Tibial nerve (tissue), 4 donors: ENCODE results near the gene SLC38A10. TPM values are rescaled to one million over a fixed set of nuclear protein-coding genes. Genes with fewer than 3 reads are reported as not detected.

Source experiments
- DNase-seq, 2 donors: peaks; one replicate each; pipeline ENCODE4 v3.0.0-alpha.2; 2019; ENCODE audit warnings: low spot score in 2 of 2
- H3K27ac ChIP-seq, 4 donors: fragments of 200-600 bp; sonication (generic) in 3 of 4; one replicate each; pipeline ENCODE4 v1.5.1; 2017 to 2019; ENCODE audit warnings: mild to moderate bottlenecking in 1 of 4
- H3K27me3 ChIP-seq, 2 donors: fragments of 200-600 bp; sonication (generic) in 1 of 2; one replicate each; pipeline versions ENCODE4 v1.5.1 to v1.6.0; 2017 to 2019
- H3K36me3 ChIP-seq, 3 donors: fragments of 200-600 bp; sonication (generic); one replicate each; pipeline ENCODE4 v1.5.1; 2018 to 2019
- H3K4me1 ChIP-seq, 4 donors: fragments of 200-600 bp; sonication (generic) in 3 of 4; one replicate each; pipeline ENCODE4 v1.5.1; 2017 to 2019
- H3K4me3 ChIP-seq, 4 donors: fragments of 200-600 bp; sonication (generic) in 3 of 4; one replicate each; pipeline ENCODE4 v1.5.1; 2017 to 2019; ENCODE audit warnings: mild to moderate bottlenecking in 1 of 4, moderate library complexity in 1 of 4
- H3K9me3 ChIP-seq, 4 donors: fragments of 200-600 bp; sonication (generic) in 3 of 4; one replicate each; pipeline ENCODE4 v1.5.1; 2017 to 2019
- CTCF ChIP-seq, 5 experiments: fragments of 200-600 bp in 3 of 5; fragments of 450-650 bp in 2 of 5; sonication (generic) in 3 of 5; IDR thresholded peaks; one replicate each; pipeline ENCODE4 v1.5.1; 2016 to 2019; ENCODE audit warnings: antibody characterized with exemption in 5 of 5, mild to moderate bottlenecking in 3 of 5, moderate library complexity in 2 of 5
- EP300 ChIP-seq, 2 donors: sonication (generic); formaldehyde crosslinking; IDR thresholded peaks; one replicate each; pipeline ENCODE4 v1.6.1; 2017; ENCODE audit warnings: antibody characterized with exemption in 2 of 2, mild to moderate bottlenecking in 1 of 2
- POLR2A ChIP-seq, 2 donors: fragments of 450-650 bp; IDR thresholded peaks; one replicate each; pipeline ENCODE4 v1.6.1; 2017; ENCODE audit warnings: antibody characterized with exemption in 2 of 2, mild to moderate bottlenecking in 2 of 2, moderate library complexity in 2 of 2
- WGBS, 2 donors: methylation state at CpG; one replicate each; pipeline ENCODE4 v1.1.5; 2018; 5-methylcytosine and 5-hydroxymethylcytosine counted together
- total RNA-seq, 4 donors: library from RNA; depleted of rRNA; stranded (reverse); fragments of >200 nt; gene quantifications; one replicate each; pipeline ENCODE4 v1.1.0, GENCODE V29; 2016

The SLC38A10 gene
- total RNA-seq, 4 donors from 2014 or later: 80.0 to 149 (median 123) TPM

- Histone ChIP-seq H3K9me3 (no peaks in the 10 kb centered on the region), H3K36me3 (peaks cover 2 to 86% (median 16%) of the 10 kb centered on the region in 3 donors), H3K4me3 (no peak overlapping the region), H3K27me3 (no peaks in the 10 kb centered on the region), H3K4me1 (peaks cover 0 to 15% (median 2%) of the 10 kb centered on the region in 4 donors), H3K27ac (no peak overlapping the region)
- TF ChIP-seq POLR2A (IDR thresholded peaks at IDR 0.05) (no peak), CTCF (IDR thresholded peaks at IDR 0.05) (no peak), EP300 (IDR thresholded peaks at IDR 0.05) (no peak)
- DNase-seq: no peak
- WGBS, 2 donors: 87 to 94% methylated on average over 13 to 27 of the region's 43 CpGs
Measured at GRCh38 chr17:81231766-81232581, 63.1 kb downstream of the SLC38A10 start.

- no peaks in the 10 kb centered on the region for H3K27me3 ChIP-seq
- peaks cover 0 to 4% (median 0%) of the 10 kb centered on the region in 4 donors for H3K9me3 ChIP-seq
- no peak overlapping the region for H3K4me3 ChIP-seq
- H3K36me3 ChIP-seq: peaks cover 2 to 79% (median 16%) of the 10 kb centered on the region in 3 donors
- DNase-seq: no peak
- TF ChIP-seq CTCF (IDR thresholded peaks at IDR 0.05) (no peak), POLR2A (IDR thresholded peaks at IDR 0.05) (no peak), EP300 (IDR thresholded peaks at IDR 0.05) (no peak)
- H3K4me1 ChIP-seq: peaks cover 0 to 7% (median 0%) of the 10 kb centered on the region in 4 donors
- WGBS, 2 donors: 83 to 92% methylated on average over 11 to 12 of the region's 31 CpGs
- no peak overlapping the region for H3K27ac ChIP-seq
Measured at GRCh38 chr17:81231121-81231645, 63.9 kb downstream of the SLC38A10 start.

GRCh38 chr17:81230043-81230820, 64.9 kb downstream of the SLC38A10 start:
- H3K27me3 ChIP-seq: no peaks in the 10 kb centered on the region
- DNase-seq: no peak
- no peak overlapping the region for H3K4me3 ChIP-seq
- TF ChIP-seq EP300 (IDR thresholded peaks at IDR 0.05): no peak
- no peak overlapping the region for H3K27ac ChIP-seq
- peaks cover 2 to 69% (median 16%) of the 10 kb centered on the region in 3 donors for H3K36me3 ChIP-seq
- H3K9me3 ChIP-seq: peaks cover 0 to 4% (median 0%) of the 10 kb centered on the region in 4 donors
- WGBS, 2 donors: 86 to 92% methylated on average over 26 of the region's 26 CpGs
- peaks cover 0 to 3% (median 0%) of the 10 kb centered on the region in 4 donors for H3K4me1 ChIP-seq

GRCh38 chr17:81229666-81229920, 65.5 kb downstream of the SLC38A10 start:
- Histone ChIP-seq H3K4me1 (no peaks in the 10 kb centered on the region), H3K36me3 (peaks cover 2 to 66% (median 16%) of the 10 kb centered on the region in 3 donors), H3K4me3 (no peak overlapping the region), H3K27ac (no peak overlapping the region), H3K9me3 (peaks cover 0 to 4% (median 0%) of the 10 kb centered on the region in 4 donors), H3K27me3 (no peaks in the 10 kb centered on the region)
- TF ChIP-seq EP300 (IDR thresholded peaks at IDR 0.05): no peak
- TF ChIP-seq CTCF (IDR thresholded peaks at IDR 0.05): no peak
- no peak for TF ChIP-seq POLR2A (IDR thresholded peaks at IDR 0.05)
- WGBS, 2 donors: 92 to 93% methylated on average over 13 to 14 of the region's 14 CpGs
- no peak for DNase-seq

- H3K4me1 ChIP-seq: no peaks in the 10 kb centered on the region
- no peak for TF ChIP-seq POLR2A (IDR thresholded peaks at IDR 0.05)
- no peak for TF ChIP-seq EP300 (IDR thresholded peaks at IDR 0.05)
- peak overlapping the region in 1 of 4 donors; percentile 19 for H3K27ac ChIP-seq
- H3K4me3 ChIP-seq: no peak overlapping the region
- H3K36me3 ChIP-seq: peaks cover 2 to 61% (median 16%) of the 10 kb centered on the region in 3 donors
- no peak for DNase-seq
- no peaks in the 10 kb centered on the region for H3K27me3 ChIP-seq
- peaks cover 0 to 4% (median 0%) of the 10 kb centered on the region in 4 donors for H3K9me3 ChIP-seq
- 72 to 75% methylated on average over 25 to 26 of the region's 32 CpGs for WGBS, 2 donors
Measured at GRCh38 chr17:81228834-81229665, 66.1 kb downstream of the SLC38A10 start.
